Prostate gland (tissue), 2 donors: ENCODE results near the gene STK10. TPM values are rescaled to one million over a fixed set of nuclear protein-coding genes. Genes with fewer than 3 reads are reported as not detected.

Experiments
- DNase-seq: peaks from one replicate; pipeline ENCODE4 v3.0.0-alpha.2; 2019; ENCODE audit warnings: low spot score
- H3K27ac ChIP-seq, 2 donors: fragments of 200-600 bp; sonication (generic); 2 replicates each; pipeline ENCODE4 v1.5.1; 2017 to 2019
- H3K27me3 ChIP-seq: fragments of 200-600 bp; sonication (generic); replicated peaks from 2 replicates; pipeline ENCODE4 v1.5.1; 2019; ENCODE audit not compliant: insufficient read depth
- H3K36me3 ChIP-seq, 2 donors: fragments of 200-600 bp; sonication (generic); 1 replicate in 1 of 2; 2 replicates in 1 of 2; pipeline versions ENCODE4 v1.5.1 to v1.8.1; 2017 to 2019
- H3K4me1 ChIP-seq: fragments of 200-600 bp; sonication (generic); replicated peaks from 2 replicates; pipeline ENCODE4 v1.5.1; 2019
- H3K4me3 ChIP-seq, 2 donors: fragments of 200-600 bp; sonication (generic); 2 replicates each; pipeline ENCODE4 v1.5.1; 2017 to 2019
- H3K9me3 ChIP-seq: fragments of 200-600 bp; sonication (generic); 2 replicates; pipeline ENCODE4 v1.5.1; 2017
- POLR2A ChIP-seq: fragments of 450-650 bp; IDR thresholded peaks from one replicate; pipeline ENCODE4 v1.6.1; 2016; ENCODE audit warnings: antibody characterized with exemption, mild to moderate bottlenecking
- POLR2AphosphoS5 ChIP-seq: sonication (generic); formaldehyde crosslinking; IDR thresholded peaks from one replicate; pipeline ENCODE4 v1.6.1; 2017; ENCODE audit warnings: antibody characterized with exemption
- WGBS: methylation state at CpG from one replicate; pipeline ENCODE4 v1.1.5; 2018; 5-methylcytosine and 5-hydroxymethylcytosine counted together
- intact Hi-C: fragments of 100-400 bp; cut with DNase I; formaldehyde crosslinking; loops from one replicate; pipeline ENCODE4 v1.14.2; 2022
- total RNA-seq, 2 donors: library from RNA; depleted of rRNA; stranded (reverse); fragments of >200 nt; gene quantifications; one replicate each; pipeline ENCODE4 v1.1.0, GENCODE V29; 2016
- TF ChIP-seq, protein P1 (sequence below), 4 experiments: fragments of 200-600 bp in 2 of 4; fragments of 450-650 bp in 2 of 4; sonication (generic) in 2 of 4; IDR thresholded peaks; 1 replicate in 3 of 4; 2 replicates in 1 of 4; pipeline ENCODE4 v1.5.1; 2016 to 2019; ENCODE audit warnings: antibody characterized with exemption in 4 of 4, mild to moderate bottlenecking in 2 of 4, moderate library complexity in 2 of 4

STK10 gene
- total RNA-seq, 2 donors from 2014 or later = 4.6 to 73.3 TPM

DNA sequence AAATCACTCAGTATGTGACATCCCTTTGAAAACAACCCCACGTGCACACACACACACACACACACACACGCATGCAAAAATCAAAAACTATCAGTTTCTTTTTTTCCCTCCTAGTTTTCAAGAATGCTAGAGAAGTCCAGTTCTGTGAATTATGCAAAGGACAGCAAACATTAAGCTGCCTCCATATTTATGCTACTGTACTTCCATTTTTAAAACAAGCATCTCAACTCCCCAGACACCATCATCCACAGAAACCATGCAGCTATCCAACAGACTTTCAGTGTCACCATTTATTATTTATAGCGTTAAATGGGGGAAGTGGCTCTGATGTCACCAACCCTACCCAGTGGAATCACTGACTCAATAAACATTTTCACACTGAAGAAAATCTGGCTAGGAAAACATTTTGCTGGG lies 183.2 kb downstream of the STK10 start:
- peak overlapping the region; percentile 97 to 98 for H3K27ac ChIP-seq
- H3K4me1 ChIP-seq = peaks cover 16% of the 10 kb centered on the region
- no peaks in the 10 kb centered on the region for H3K27me3 ChIP-seq
- H3K36me3 ChIP-seq = no peaks in the 10 kb centered on the region
- 42% methylated on average over 3 of the region's 3 CpGs for WGBS
- H3K4me3 ChIP-seq = peak overlapping the region; percentile 94 to 96
- TF ChIP-seq, protein P1, sequence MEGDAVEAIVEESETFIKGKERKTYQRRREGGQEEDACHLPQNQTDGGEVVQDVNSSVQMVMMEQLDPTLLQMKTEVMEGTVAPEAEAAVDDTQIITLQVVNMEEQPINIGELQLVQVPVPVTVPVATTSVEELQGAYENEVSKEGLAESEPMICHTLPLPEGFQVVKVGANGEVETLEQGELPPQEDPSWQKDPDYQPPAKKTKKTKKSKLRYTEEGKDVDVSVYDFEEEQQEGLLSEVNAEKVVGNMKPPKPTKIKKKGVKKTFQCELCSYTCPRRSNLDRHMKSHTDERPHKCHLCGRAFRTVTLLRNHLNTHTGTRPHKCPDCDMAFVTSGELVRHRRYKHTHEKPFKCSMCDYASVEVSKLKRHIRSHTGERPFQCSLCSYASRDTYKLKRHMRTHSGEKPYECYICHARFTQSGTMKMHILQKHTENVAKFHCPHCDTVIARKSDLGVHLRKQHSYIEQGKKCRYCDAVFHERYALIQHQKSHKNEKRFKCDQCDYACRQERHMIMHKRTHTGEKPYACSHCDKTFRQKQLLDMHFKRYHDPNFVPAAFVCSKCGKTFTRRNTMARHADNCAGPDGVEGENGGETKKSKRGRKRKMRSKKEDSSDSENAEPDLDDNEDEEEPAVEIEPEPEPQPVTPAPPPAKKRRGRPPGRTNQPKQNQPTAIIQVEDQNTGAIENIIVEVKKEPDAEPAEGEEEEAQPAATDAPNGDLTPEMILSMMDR (IDR thresholded peaks at IDR 0.05) = no peak
- TF ChIP-seq POLR2AphosphoS5 (no peak), POLR2A (no peak)
- intact Hi-C loops = loop anchor here (5.0 to 10.0 kb wide), 3 partner anchors 60 to 182 kb away; partner anchors contain the start of gene STK10
- no peak for DNase-seq
- H3K9me3 ChIP-seq = no peaks in the 10 kb centered on the region

DNA sequence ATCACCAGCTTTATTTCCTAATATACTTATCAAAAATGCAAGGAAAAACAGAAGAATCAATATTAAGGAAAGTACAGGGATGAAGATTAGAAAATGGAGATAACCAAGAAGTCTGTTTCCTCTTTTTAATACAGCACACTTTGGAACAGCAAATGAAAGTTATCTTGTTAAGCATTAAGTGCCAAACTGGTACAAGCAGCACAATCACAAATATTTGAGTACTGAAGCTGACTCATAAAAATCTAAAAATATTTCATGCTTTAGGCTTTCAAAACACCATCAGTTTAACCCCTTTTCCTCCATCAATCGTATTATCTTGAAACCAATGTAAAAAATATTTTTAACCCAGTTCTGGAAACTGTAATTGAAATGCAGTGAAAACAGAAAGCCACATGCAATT lies 184.3 kb downstream of the STK10 start:
- TF ChIP-seq POLR2AphosphoS5 = peak; percentile 69
- TF ChIP-seq, protein P1 (IDR thresholded peaks at IDR 0.05) = no peak
- peak overlapping the region in 1 of 2 donors; percentile 57 for H3K27ac ChIP-seq
- intact Hi-C loops = loop anchor here (5.0 to 10.0 kb wide), 2 partner anchors 59 to 184 kb away; partner anchors contain the start of gene STK10
- H3K4me3 ChIP-seq = no peak overlapping the region
- no peaks in the 10 kb centered on the region for H3K36me3 ChIP-seq
- no peak for DNase-seq
- H3K4me1 ChIP-seq = peaks cover 16% of the 10 kb centered on the region
- no peaks in the 10 kb centered on the region for H3K9me3 ChIP-seq
- no peaks in the 10 kb centered on the region for H3K27me3 ChIP-seq
- 8% methylated on average over 1 of the region's 1 CpG for WGBS

DNA sequence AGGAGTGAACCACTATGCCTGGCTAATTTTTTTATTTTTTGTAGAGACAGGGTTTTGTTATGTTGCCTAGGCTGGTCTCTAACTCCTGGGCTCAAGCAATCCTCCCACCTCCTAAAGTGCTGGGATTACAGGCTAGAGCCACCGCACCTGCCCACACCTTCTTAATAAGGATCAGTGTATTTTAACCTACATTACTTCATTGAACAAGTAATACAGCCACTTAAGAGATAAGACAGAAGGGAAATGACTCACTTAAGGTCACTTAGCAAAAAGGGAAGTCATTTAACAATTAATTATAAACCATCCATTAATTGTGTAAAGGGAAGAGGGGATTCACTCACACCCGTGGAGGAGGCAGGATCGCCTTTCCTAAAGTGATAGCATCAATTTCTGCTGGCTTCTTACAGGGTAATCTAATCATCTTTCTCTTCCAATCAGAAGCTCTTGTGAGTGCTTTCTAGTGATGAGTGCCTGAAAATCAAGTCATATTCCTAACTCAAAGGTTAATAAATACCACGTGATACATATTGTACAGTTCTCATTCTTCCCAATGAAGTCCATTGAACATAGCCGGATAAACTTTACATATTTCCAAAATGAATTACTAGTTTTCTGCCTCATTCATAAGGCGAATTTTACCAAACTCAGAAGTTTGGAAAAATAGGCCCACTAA lies 185.0 kb downstream of the STK10 start:
- TF ChIP-seq POLR2A (no peak), POLR2AphosphoS5 (no peak)
- TF ChIP-seq, protein P1 (IDR thresholded peaks at IDR 0.05) = no peak
- no peaks in the 10 kb centered on the region for H3K9me3 ChIP-seq
- peaks cover 16% of the 10 kb centered on the region for H3K4me1 ChIP-seq
- no peak for DNase-seq
- no peaks in the 10 kb centered on the region for H3K36me3 ChIP-seq
- 67% methylated on average over 6 of the region's 6 CpGs for WGBS
- no peaks in the 10 kb centered on the region for H3K27me3 ChIP-seq
- intact Hi-C loops = loop anchor here (5.0 to 10.0 kb wide), 2 partner anchors 58 to 184 kb away; partner anchors contain the start of gene STK10
- peak overlapping the region in 1 of 2 donors; percentile 57 for H3K27ac ChIP-seq
- H3K4me3 ChIP-seq = no peak overlapping the region

DNA sequence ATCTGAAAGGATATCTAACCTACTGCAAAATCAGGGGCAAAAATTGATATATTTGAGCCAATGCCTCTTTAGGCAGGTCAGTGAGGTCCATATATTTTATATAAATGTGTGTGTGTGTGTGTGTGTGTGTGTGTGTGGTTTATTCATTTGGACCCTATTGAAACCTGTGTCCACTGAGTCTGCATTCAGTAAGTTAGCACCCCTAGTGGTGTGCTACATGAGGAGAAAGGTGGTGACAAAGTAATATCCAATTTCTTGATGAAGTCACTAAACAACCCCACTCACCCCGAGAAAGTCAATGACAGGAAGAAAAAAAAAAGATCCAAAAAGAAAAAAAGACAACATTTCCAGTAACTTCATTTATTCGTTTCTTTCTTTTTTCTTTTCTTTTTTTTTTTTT lies 185.7 kb downstream of the STK10 start:
- intact Hi-C loops = loop anchor here (5.0 to 10.0 kb wide), 2 partner anchors 58 to 185 kb away; partner anchors contain the start of gene STK10
- 33% methylated on average over 2 of the region's 2 CpGs for WGBS
- no peak for TF ChIP-seq POLR2AphosphoS5
- TF ChIP-seq, protein P1 (IDR thresholded peaks at IDR 0.05) = peak in 2 of 4 experiments; percentile 18 to 23
- Histone ChIP-seq H3K9me3 (no peaks in the 10 kb centered on the region), H3K27me3 (no peaks in the 10 kb centered on the region), H3K4me1 (peaks cover 16% of the 10 kb centered on the region), H3K36me3 (no peaks in the 10 kb centered on the region), H3K4me3 (no peak overlapping the region), H3K27ac (no peak overlapping the region)
- DNase-seq = no peak

DNA sequence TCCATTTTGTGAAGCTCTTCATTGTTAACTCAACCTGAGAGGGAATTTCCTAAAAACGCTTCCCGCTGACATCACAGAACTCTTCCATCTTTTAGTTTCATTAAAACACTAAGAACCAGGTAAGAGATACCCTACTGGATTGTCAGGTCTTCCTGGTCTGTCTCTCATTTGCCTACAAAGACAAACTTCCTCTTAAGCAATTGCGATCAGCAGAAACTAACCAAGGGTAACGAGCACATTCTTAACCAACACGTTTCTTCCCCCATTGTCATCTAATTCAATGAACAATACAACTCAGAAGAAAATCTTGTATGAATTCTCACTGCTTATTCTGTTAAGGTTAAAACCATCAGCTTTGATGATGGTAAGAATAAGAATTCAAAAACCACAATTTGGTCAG lies 188.1 kb downstream of the STK10 start:
- 41% methylated on average over 5 of the region's 5 CpGs for WGBS
- TF ChIP-seq POLR2A = no peak
- peak; percentile 30 for TF ChIP-seq POLR2AphosphoS5
- H3K27ac ChIP-seq = peak overlapping the region in 1 of 2 donors; percentile 24

More for the DNA sequence above, 188.1 kb downstream of the STK10 start:
- Histone ChIP-seq H3K27me3 (no peaks in the 10 kb centered on the region), H3K4me1 (peaks cover 16% of the 10 kb centered on the region), H3K4me3 (no peak overlapping the region), H3K36me3 (no peaks in the 10 kb centered on the region), H3K9me3 (no peaks in the 10 kb centered on the region)
- intact Hi-C loops = loop anchor here (5.0 to 10.0 kb wide), 2 partner anchors 55 to 187 kb away; partner anchors contain the start of gene STK10
- no peak for DNase-seq
